GM12878 (cell line): Measurements from ENCODE around the gene NAXE. TPM values are rescaled to one million over a fixed set of nuclear protein-coding genes. Genes with fewer than 3 reads are reported as not detected.

Experiments
- ATAC-seq: fragments of 200-7000 bp; cut with Tn5 transposase; 3 replicates; pipeline ENCODE4 v1.9.1; 2020; ENCODE audit warnings: mild to moderate bottlenecking, moderate library complexity
- BruUV-seq: library from RNA; stranded (reverse); fragments of 400-500 nt; replicated peaks from 2 replicates; lab custom pipeline; 2021; lab: Mats Ljungman, UMichigan
- CTCF ChIA-PET: fragments of 300-600 bp; sonication (Branson Sonifier 250); formaldehyde crosslinking; extraction: SDS; loops from one replicate; lab custom pipeline; 2021; ENCODE audit warnings: inconsistent platforms; lab: Yijun Ruan, JAX
- POLR2A ChIA-PET: fragments of 350-600 bp; formaldehyde crosslinking; extraction: SDS; loops from one replicate; lab custom pipeline; 2021; ENCODE audit warnings: inconsistent platforms; lab: Charles Lee
- RAD21 ChIA-PET: fragments of 300-600 bp; sonication (Branson Sonifier 250); formaldehyde crosslinking; loops from one replicate; lab custom pipeline; 2023; ENCODE audit warnings: antibody characterized with exemption; ENCODE audit not compliant: unreplicated experiment; lab: Charles Lee
- SMC1A ChIA-PET: fragments of 300-600 bp; sonication (Branson Sonifier 250); formaldehyde crosslinking; loops from one replicate; lab custom pipeline; 2023; ENCODE audit not compliant: unreplicated experiment, uncharacterized antibody; lab: Charles Lee
- DNase-seq: peaks from one replicate; pipeline ENCODE4 v3.0.0-alpha.2; 2011; ENCODE audit warnings: low read depth, low spot score
- FAIRE-seq: peaks from 3 replicates; lab custom pipeline; 2011; peaks lifted over from hg19 to GRCh38; lab: Jason Lieb, UNC
- H2AFZ ChIP-seq: 2 replicates; pipeline ENCODE4 v1.6.0; 2011; ENCODE audit warnings: low read depth, low read length, control low read depth; ENCODE audit not compliant: control insufficient read depth
- H3K27ac ChIP-seq: 2 replicates; pipeline ENCODE4 v1.5.1; 2011; ENCODE audit warnings: control low read depth; ENCODE audit not compliant: control insufficient read depth, insufficient read depth
- H3K27me3 ChIP-seq, 2 experiments: replicated peaks in 1 of 2; 2 replicates each; pipeline versions ENCODE4 v1.6.0 to v1.6.1; 2011; ENCODE audit warnings: low read length in 1 of 2; ENCODE audit not compliant: control insufficient read depth in 2 of 2, insufficient read depth in 2 of 2
- H3K36me3 ChIP-seq, 2 experiments: 2 replicates each; pipeline ENCODE4 v1.5.1; 2011; ENCODE audit warnings: low read length in 1 of 2; ENCODE audit not compliant: control insufficient read depth in 2 of 2, insufficient read depth in 2 of 2
- H3K4me1 ChIP-seq: 2 replicates; pipeline ENCODE4 v1.6.1; 2011; ENCODE audit warnings: mild to moderate bottlenecking, low read length, moderate library complexity, mixed read lengths; ENCODE audit not compliant: control insufficient read depth, insufficient read depth
- H3K4me2 ChIP-seq: 2 replicates; pipeline ENCODE4 v1.6.0; 2011; ENCODE audit warnings: control low read depth; ENCODE audit not compliant: control insufficient read depth, insufficient read depth
- H3K4me3 ChIP-seq: fragments of 200-600 bp; sonication (generic); 2 replicates; pipeline ENCODE4 v1.5.1; 2016
- H3K79me2 ChIP-seq: 2 replicates; pipeline ENCODE4 v1.6.0; 2011; ENCODE audit warnings: low read length; ENCODE audit not compliant: control insufficient read depth, insufficient read depth
- H3K9ac ChIP-seq: 2 replicates; pipeline ENCODE4 v1.8.0; 2011; ENCODE audit warnings: low read length, control low read depth, mixed read lengths; ENCODE audit not compliant: control insufficient read depth, insufficient read depth
- H3K9me3 ChIP-seq: replicated peaks from 3 replicates; pipeline ENCODE4 v1.5.1; 2011; ENCODE audit warnings: mild to moderate bottlenecking, low read length; ENCODE audit not compliant: control insufficient read depth, insufficient read depth
- H4K20me1 ChIP-seq: 2 replicates; pipeline ENCODE4 v1.6.0; 2011; ENCODE audit not compliant: control insufficient read depth, insufficient read depth
- CBFB ChIP-seq: IDR thresholded peaks from 2 replicates; pipeline ENCODE4 v1.6.1; 2016; ENCODE audit warnings: antibody characterized with exemption, low read depth
- CHD4 ChIP-seq: fragments of 200-600 bp; sonication (generic); IDR thresholded peaks from 2 replicates; pipeline ENCODE4 v1.6.1; 2016; ENCODE audit warnings: mild to moderate bottlenecking
- E2F4 ChIP-seq: IDR thresholded peaks from 2 replicates; pipeline ENCODE4 v1.6.1; 2012; ENCODE audit warnings: low read depth, low read length, improper control_type of control experiment
- EED ChIP-seq: sonication (generic); IDR thresholded peaks from 2 replicates; pipeline ENCODE4 v1.6.1; 2016; ENCODE audit warnings: antibody characterized with exemption, low read depth
- GATAD2B ChIP-seq: fragments of 450-650 bp; conservative IDR thresholded peaks from 2 replicates; pipeline ENCODE4 v1.6.1; 2017; ENCODE audit warnings: low read depth, mild to moderate bottlenecking, moderate library complexity
- HDAC2 ChIP-seq: fragments of 200-600 bp; sonication (generic); IDR thresholded peaks from 2 replicates; pipeline ENCODE4 v1.6.1; 2017
- HSF1 ChIP-seq: fragments of 150-350 bp; IDR thresholded peaks from 2 replicates; pipeline ENCODE4 v1.6.1; 2014; ENCODE audit warnings: mild to moderate bottlenecking, low read depth, low read length
- ZNF274 ChIP-seq: IDR thresholded peaks from one replicate; pipeline ENCODE4 v1.8.0; 2011; ENCODE audit not compliant: insufficient read length, insufficient read depth
- ZNF592 ChIP-seq: fragments of 450-650 bp; IDR thresholded peaks from 2 replicates; pipeline ENCODE4 v1.6.1; 2017; ENCODE audit warnings: mild to moderate bottlenecking, moderate library complexity
- WGBS: methylation state at CpG from one replicate; pipeline ENCODE4 v1.1.6; 2016; ENCODE audit warnings: low lambda C conversion rate; ENCODE audit not compliant: insufficient replicate concordance, insufficient coverage; ENCODE audit errors: missing lambda C conversion rate; 5-methylcytosine and 5-hydroxymethylcytosine counted together
- in situ Hi-C: fragments of 300-500 bp; cut with MboI; formaldehyde crosslinking; loops from 9 replicates; pipeline ENCODE4 v1.14.3; 2018; ENCODE audit warnings: mixed read lengths
- intact Hi-C: fragments of 100-400 bp; cut with micrococcal nuclease; formaldehyde crosslinking; loops from one replicate; pipeline ENCODE4 v1.14.2; 2022; ENCODE audit not compliant: unreplicated experiment
- polyA plus RNA-seq, 11 experiments: library from polyadenylated mRNA; depleted of rRNA in 4 of 11; unstranded in 6 of 11; stranded (reverse) in 5 of 11; fragments of >200 nt; fragmentation: Nextera tagmentation in 4 of 11; fragmentation: Illumina TruSeq in 1 of 11; extraction: Ambion mirVana in 4 of 11; extraction: Trizol in 1 of 11; gene quantifications; 1 replicate in 1 of 11; 2 replicates in 10 of 11; pipeline versions ENCODE4 v1.2.1 to v1.2.3, GENCODE V29; 2011 to 2016; ENCODE audit warnings: inconsistent platforms in 2 of 11, missing spikeins in 2 of 11, low read depth in 1 of 11
- total RNA-seq, 4 experiments: library from RNA; depleted of rRNA in 3 of 4; stranded (reverse); fragments of >200 nt in 3 of 4; fragmentation: Illumina TruSeq in 1 of 4; extraction: Trizol in 1 of 4; gene quantifications; 2 replicates each; pipeline versions ENCODE4 v1.2.1 to v1.2.3, GENCODE V29; 2013 to 2021
- TF ChIP-seq, protein P1 (sequence below): IDR thresholded peaks from 2 replicates; pipeline ENCODE4 v1.6.1; 2012; ENCODE audit warnings: mild to moderate bottlenecking, low read depth, low read length
- TF ChIP-seq, protein P2 (sequence below): fragments of 450-650 bp; IDR thresholded peaks from 2 replicates; pipeline ENCODE4 v1.6.1; 2018; ENCODE audit warnings: borderline replicate concordance, mild to moderate bottlenecking; ENCODE audit not compliant: partially characterized antibody

NAXE gene
- total and polyA plus RNA-seq, 10 of the 15 experiments (the other 5 are each of a cell fraction or from before 2014, with no cell fraction given): 17.8 to 93.3 (median 68.8) TPM

DNA sequence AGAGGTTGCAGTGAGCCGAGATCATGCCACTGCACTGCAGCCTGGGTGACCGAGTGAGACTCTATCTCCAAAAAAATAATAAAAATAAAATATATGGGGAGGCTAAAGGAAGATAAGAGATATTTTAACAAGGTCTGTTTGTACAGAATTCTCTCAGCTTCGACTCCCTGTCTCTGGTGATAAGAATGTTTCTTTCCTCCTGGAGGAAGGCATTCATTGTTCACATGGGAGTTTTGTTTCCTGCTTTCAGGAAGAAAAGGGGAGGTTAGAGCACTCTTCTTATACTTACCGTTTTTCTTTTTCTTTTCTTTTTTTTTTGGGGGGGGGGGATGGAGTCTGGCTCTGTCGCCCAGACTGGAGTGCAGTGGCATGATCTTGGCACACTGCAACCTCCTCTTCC, 2.0 kb upstream of the NAXE start:
- no peak overlapping the region for H3K27ac ChIP-seq
- H4K20me1 ChIP-seq: no peaks in the 10 kb centered on the region
- FAIRE-seq: no peak
- H3K9me3 ChIP-seq: no peaks in the 10 kb centered on the region
- H3K9ac ChIP-seq: no peak overlapping the region
- BruUV-seq: no TSS peak
- H3K4me1 ChIP-seq: peaks cover 5% of the 10 kb centered on the region
- H3K79me2 ChIP-seq: peaks cover 9% of the 10 kb centered on the region
- RAD21 ChIA-PET: no interaction called here
- no peak for ATAC-seq
- CTCF ChIA-PET: interaction anchor here (0.9 to 2.0 kb wide), 4 partner anchors 16 to 132 kb away, joined by 3 to 11 read pairs (median 4); no protein-coding TSS in a partner anchor
- no peak overlapping the region for H3K4me3 ChIP-seq
- in situ Hi-C loops: no loop called here
- H3K4me2 ChIP-seq: no peak overlapping the region
- no peak overlapping the region for H2AFZ ChIP-seq
- SMC1A ChIA-PET: interaction anchor here (1.4 to 5.9 kb wide), 3 partner anchors 13 to 82 kb away, joined by 3 to 47 read pairs (median 3); partner anchors contain the start of gene GPATCH4
- POLR2A ChIA-PET: no interaction called here
- no peak for DNase-seq
- intact Hi-C loops: no loop called here
- no peaks in the 10 kb centered on the region; a peak in 1 of 4 replicates for H3K27me3 ChIP-seq
- H3K36me3 ChIP-seq: peaks cover 6 to 9% of the 10 kb centered on the region in 2 experiments; a peak in 2 of 4 replicates
- WGBS: 39% methylated on average over 4 of the region's 5 CpGs
- TF ChIP-seq, protein P1, sequence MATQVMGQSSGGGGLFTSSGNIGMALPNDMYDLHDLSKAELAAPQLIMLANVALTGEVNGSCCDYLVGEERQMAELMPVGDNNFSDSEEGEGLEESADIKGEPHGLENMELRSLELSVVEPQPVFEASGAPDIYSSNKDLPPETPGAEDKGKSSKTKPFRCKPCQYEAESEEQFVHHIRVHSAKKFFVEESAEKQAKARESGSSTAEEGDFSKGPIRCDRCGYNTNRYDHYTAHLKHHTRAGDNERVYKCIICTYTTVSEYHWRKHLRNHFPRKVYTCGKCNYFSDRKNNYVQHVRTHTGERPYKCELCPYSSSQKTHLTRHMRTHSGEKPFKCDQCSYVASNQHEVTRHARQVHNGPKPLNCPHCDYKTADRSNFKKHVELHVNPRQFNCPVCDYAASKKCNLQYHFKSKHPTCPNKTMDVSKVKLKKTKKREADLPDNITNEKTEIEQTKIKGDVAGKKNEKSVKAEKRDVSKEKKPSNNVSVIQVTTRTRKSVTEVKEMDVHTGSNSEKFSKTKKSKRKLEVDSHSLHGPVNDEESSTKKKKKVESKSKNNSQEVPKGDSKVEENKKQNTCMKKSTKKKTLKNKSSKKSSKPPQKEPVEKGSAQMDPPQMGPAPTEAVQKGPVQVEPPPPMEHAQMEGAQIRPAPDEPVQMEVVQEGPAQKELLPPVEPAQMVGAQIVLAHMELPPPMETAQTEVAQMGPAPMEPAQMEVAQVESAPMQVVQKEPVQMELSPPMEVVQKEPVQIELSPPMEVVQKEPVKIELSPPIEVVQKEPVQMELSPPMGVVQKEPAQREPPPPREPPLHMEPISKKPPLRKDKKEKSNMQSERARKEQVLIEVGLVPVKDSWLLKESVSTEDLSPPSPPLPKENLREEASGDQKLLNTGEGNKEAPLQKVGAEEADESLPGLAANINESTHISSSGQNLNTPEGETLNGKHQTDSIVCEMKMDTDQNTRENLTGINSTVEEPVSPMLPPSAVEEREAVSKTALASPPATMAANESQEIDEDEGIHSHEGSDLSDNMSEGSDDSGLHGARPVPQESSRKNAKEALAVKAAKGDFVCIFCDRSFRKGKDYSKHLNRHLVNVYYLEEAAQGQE: no peak
- TF ChIP-seq, protein P2, sequence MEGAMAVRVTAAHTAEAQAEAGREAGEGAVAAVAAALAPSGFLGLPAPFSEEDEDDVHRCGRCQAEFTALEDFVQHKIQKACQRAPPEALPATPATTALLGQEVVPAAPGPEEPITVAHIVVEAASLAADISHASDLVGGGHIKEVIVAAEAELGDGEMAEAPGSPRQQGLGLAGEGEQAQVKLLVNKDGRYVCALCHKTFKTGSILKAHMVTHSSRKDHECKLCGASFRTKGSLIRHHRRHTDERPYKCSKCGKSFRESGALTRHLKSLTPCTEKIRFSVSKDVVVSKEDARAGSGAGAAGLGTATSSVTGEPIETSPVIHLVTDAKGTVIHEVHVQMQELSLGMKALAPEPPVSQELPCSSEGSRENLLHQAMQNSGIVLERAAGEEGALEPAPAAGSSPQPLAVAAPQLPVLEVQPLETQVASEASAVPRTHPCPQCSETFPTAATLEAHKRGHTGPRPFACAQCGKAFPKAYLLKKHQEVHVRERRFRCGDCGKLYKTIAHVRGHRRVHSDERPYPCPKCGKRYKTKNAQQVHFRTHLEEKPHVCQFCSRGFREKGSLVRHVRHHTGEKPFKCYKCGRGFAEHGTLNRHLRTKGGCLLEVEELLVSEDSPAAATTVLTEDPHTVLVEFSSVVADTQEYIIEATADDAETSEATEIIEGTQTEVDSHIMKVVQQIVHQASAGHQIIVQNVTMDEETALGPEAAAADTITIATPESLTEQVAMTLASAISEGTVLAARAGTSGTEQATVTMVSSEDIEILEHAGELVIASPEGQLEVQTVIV: no peak
- no peak for TF ChIP-seq ZNF274
- TF ChIP-seq CBFB: no peak
- TF ChIP-seq ZNF592: no peak
- no peak for TF ChIP-seq CHD4
- no peak for TF ChIP-seq HDAC2
- TF ChIP-seq EED: no peak
- no peak for TF ChIP-seq GATAD2B
- no peak for TF ChIP-seq HSF1
- no peak for TF ChIP-seq E2F4
